Fibroblast of the aortic adventitia (primary cell): ENCODE results near the gene RBPJL. TPM values are rescaled to one million over a fixed set of nuclear protein-coding genes. Genes with fewer than 3 reads are reported as not detected.

Experiments used
- DNase-seq: peaks from one replicate; pipeline ENCODE4 v3.0.0-alpha.2; 2010; ENCODE audit warnings: low read depth
- H3K4me3 ChIP-seq: 2 replicates; pipeline ENCODE4 v1.5.1; 2011; ENCODE audit warnings: low read depth, mild to moderate bottlenecking, control low read depth, low read length, moderate library complexity
- total RNA-seq: library from RNA; depleted of rRNA; stranded (reverse); fragments of >200 nt; gene quantifications from 2 replicates; pipeline ENCODE4 v1.2.3, GENCODE V29; 2012; ENCODE audit warnings: low replicate concordance
- TF ChIP-seq, protein P1 (sequence below): IDR thresholded peaks from 2 replicates; pipeline ENCODE4 v1.5.1; 2011; ENCODE audit warnings: mild to moderate bottlenecking, low read length, control low read depth, inconsistent platforms; ENCODE audit not compliant: insufficient read depth

Gene RBPJL
- total RNA-seq, 1 donor: not detected

- H3K4me3 ChIP-seq: no peak overlapping the region
- no peak for DNase-seq
- TF ChIP-seq, protein P1, sequence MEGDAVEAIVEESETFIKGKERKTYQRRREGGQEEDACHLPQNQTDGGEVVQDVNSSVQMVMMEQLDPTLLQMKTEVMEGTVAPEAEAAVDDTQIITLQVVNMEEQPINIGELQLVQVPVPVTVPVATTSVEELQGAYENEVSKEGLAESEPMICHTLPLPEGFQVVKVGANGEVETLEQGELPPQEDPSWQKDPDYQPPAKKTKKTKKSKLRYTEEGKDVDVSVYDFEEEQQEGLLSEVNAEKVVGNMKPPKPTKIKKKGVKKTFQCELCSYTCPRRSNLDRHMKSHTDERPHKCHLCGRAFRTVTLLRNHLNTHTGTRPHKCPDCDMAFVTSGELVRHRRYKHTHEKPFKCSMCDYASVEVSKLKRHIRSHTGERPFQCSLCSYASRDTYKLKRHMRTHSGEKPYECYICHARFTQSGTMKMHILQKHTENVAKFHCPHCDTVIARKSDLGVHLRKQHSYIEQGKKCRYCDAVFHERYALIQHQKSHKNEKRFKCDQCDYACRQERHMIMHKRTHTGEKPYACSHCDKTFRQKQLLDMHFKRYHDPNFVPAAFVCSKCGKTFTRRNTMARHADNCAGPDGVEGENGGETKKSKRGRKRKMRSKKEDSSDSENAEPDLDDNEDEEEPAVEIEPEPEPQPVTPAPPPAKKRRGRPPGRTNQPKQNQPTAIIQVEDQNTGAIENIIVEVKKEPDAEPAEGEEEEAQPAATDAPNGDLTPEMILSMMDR: no peak
Measured at GRCh38 chr20:45299786-45300185, 6.9 kb upstream of the RBPJL start.

GRCh38 chr20:45300961-45301360, 5.7 kb upstream of the RBPJL start:
- no peak for DNase-seq
- no peak overlapping the region for H3K4me3 ChIP-seq
- TF ChIP-seq, protein P1: peak; percentile 45

- no peak overlapping the region for H3K4me3 ChIP-seq
- no peak for DNase-seq
- TF ChIP-seq, protein P1: no peak
Measured at GRCh38 chr20:45301824-45302271, 4.8 kb upstream of the RBPJL start.

DNA sequence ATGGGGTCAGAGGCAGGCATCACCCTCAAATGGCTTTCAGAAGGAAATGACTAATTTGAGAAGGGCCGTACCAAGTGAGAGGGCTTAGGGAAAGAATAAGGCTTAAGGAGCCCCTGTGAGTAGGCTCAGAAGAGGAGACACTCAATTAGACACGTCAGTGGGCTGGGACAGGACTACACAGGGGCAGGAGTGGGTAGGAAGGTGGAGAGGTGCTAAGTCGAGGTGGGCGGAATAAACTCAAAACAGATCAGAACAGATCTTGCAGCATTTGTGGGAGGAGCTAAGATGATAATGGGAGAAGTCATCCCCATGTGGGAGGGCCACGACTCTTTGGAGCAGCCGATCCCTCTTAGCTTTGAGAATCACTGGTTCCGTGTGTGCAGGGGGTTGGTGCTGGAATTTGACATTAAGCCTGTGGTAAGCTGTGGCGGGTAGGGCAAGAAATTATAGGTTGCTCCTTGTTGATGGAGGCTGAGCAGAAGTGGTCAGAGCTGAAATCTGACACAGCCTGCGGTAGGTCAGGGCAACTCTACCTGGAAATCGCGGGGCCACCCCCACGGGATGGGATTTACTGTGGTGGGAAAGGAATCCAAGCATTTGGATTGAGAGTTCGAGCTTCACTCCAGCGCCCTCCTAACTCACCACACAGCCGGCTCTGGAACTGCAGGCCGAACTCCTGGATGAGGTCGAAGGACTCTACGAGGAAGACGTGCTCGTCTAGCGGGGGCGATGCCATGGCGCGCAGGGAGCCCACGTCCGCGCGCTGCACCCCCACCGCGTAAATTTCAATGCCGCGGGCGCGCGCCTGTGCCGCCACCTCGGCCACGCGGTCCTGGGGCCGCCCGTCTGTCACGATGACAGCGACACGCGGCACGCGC, 2.8 kb upstream of the RBPJL start:
- TF ChIP-seq, protein P1: no peak
- no peak for DNase-seq
- no peak overlapping the region for H3K4me3 ChIP-seq

DNA sequence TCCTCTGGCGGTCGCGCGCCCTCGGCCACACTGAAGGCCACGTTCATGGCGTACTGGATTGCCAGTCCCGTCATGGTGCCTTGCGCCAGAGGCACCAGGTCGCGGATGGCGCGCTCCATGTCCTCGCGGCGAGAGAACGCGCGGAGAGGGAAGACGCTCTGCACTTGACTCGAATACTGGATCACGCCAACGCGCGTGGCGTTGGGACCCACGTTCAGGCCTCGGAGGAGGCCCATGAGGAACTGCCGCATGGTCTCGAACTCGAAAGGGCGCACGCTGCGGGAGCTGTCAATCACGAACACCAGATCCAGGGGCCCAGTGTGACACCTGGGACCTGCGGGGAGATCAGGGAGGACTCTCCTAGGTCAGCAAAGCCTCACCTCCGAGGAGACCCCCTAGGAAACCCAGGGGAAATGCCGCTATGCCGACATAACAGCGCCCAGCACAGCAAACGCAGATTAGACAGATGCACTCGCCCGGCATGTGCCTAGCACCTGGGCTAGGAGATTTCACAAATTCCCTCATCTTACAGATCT, 2.1 kb upstream of the RBPJL start:
- no peak for DNase-seq
- TF ChIP-seq, protein P1: no peak
- H3K4me3 ChIP-seq: no peak overlapping the region

DNA sequence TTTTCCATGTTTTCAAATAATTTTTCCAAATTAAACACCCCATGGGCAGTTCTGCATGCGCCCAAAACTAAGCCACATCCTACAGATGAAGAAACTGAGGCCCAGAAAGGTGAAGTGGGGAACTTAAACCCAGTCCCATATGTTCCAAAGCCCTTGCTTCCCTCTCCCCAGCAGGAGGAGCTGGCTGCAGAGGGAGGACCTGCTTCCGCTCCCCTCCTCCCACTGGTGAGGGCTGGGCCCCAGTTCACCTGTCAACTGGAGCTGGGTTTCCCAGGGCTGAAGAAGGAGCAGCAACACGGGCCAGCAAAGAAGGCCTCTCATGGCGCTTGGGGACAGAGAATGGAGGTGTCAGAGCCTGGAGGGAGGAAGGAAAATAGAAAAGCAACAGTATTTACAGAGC, 1.4 kb upstream of the RBPJL start:
- DNase-seq: no peak
- TF ChIP-seq, protein P1: no peak
- H3K4me3 ChIP-seq: no peak overlapping the region
